Measurements from ENCODE around the gene NKIRAS1. TPM values are rescaled to one million over a fixed set of nuclear protein-coding genes. Genes with fewer than 3 reads are reported as not detected.

Gene NKIRAS1
- total RNA-seq, 1 experiment from 2014 or later: 8.9 TPM

DNA sequence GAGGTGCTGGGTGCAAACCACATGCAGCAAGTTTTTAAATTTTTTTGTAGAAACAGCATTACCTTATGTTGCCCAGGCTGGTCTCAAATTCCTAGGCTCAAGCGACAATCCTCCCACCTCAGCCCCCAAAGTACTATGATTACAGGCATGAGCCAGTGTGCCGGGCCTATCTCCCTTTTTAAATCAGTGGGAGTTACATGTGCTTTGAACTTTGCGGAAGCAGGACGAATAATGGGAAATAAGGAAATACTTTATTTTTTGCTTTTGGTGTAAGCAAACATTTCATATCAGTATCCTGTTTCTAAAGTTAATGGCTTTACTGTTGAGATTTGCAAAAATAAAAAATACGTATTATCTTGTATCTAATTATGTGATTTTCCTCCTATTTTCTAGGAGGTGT is 37.4 kb upstream of the NKIRAS1 start:
- H3K4me1 ChIP-seq (ENCODE audit: control insufficient read depth, insufficient read depth, low read length): peaks cover 16% of the 10 kb centered on the region
- no peak for DNase-seq (ENCODE audit: low read depth, low spot score)
- intact Hi-C loops (cut with micrococcal nuclease; ENCODE audit: unreplicated experiment) (no loop called here), in situ Hi-C loops (cut with HindIII; ENCODE audit: low pct_unique_long_range_greater_than_20kb, low sequenced_read_pairs) (no loop called here)
- no peak overlapping the region for H3K4me3 ChIP-seq (ENCODE audit: low read depth in 2 of 2, low read length in 2 of 2)
- H3K27ac ChIP-seq (ENCODE audit: low read length): no peak overlapping the region; the same call in 1 of the 2 replicates
- CTCF ChIA-PET: no interaction called here
- no peak for ATAC-seq
- no peaks in the 10 kb centered on the region for H3K36me3 ChIP-seq (ENCODE audit: control insufficient read depth, insufficient read depth, low read length)
- H3K9me3 ChIP-seq (ENCODE audit: control insufficient read depth, insufficient read depth, low read depth, low read length): no peaks in the 10 kb centered on the region
- TF ChIP-seq REST (IDR thresholded peaks at IDR 0.05; ENCODE audit: insufficient read depth in 1 of 2, low read depth in 2 of 2, low read length in 1 of 2) (no peak), TCF7L2 (IDR thresholded peaks at IDR 0.05; ENCODE audit: low read depth, low read length) (no peak), CTCF (IDR thresholded peaks at IDR 0.05) (no peak)
- POLR2A ChIA-PET: no interaction called here
- H3K27me3 ChIP-seq (ENCODE audit: control insufficient read depth, insufficient read depth, low read length): no peaks in the 10 kb centered on the region
- no TSS peak for BruUV-seq (replicated peaks)

DNA sequence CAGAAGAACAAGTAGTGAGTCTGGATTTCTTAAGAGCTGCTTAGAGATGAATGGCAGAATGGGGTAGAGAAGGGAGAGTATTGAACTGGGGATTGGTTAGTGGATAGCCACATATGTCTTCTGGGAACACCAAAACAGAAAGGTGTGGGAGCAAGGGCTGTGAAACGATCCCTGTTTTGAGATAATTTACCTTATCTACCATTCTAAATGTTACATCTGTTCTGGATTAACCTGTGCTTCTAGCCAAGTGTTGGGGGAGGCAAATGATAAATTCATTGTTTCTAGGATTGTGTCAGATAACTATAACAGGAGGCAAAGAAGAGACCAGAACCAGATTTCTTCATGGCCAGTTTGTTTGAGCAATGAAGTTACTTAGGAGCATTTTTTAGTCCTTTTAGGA is 36.7 kb upstream of the NKIRAS1 start:
- in situ Hi-C loops (cut with HindIII; ENCODE audit: low pct_unique_long_range_greater_than_20kb, low sequenced_read_pairs): no loop called here
- intact Hi-C loops (cut with micrococcal nuclease; ENCODE audit: unreplicated experiment): no loop called here
- TF ChIP-seq SIN3A (IDR thresholded peaks at IDR 0.05; ENCODE audit: borderline replicate concordance, insufficient read depth, low read depth, low read length) (no peak), CTCF (IDR thresholded peaks at IDR 0.05) (no peak), TCF7L2 (IDR thresholded peaks at IDR 0.05; ENCODE audit: low read depth, low read length) (no peak), REST (IDR thresholded peaks at IDR 0.05; ENCODE audit: insufficient read depth in 1 of 2, low read depth in 2 of 2, low read length in 1 of 2) (no peak), POLR2AphosphoS5 (IDR thresholded peaks at IDR 0.05; ENCODE audit: low read depth, low read length) (no peak)
- Histone ChIP-seq H3K36me3 (ENCODE audit: control insufficient read depth, insufficient read depth, low read length) (no peaks in the 10 kb centered on the region), H3K4me3 (ENCODE audit: low read depth in 2 of 2, low read length in 2 of 2) (no peak overlapping the region), H3K27me3 (ENCODE audit: control insufficient read depth, insufficient read depth, low read length) (no peaks in the 10 kb centered on the region), H3K4me1 (ENCODE audit: control insufficient read depth, insufficient read depth, low read length) (peaks cover 16% of the 10 kb centered on the region), H3K27ac (ENCODE audit: low read length) (no peak overlapping the region), H3K9me3 (ENCODE audit: control insufficient read depth, insufficient read depth, low read depth, low read length) (no peaks in the 10 kb centered on the region)
- ChIA-PET POLR2A (interaction anchor here (0.6 kb wide), 1 partner anchor 18 kb away, joined by 8 read pairs; no protein-coding TSS in a partner anchor), CTCF (interaction anchor here (0.7 kb wide), 1 partner anchor 65 kb away, joined by 8 read pairs; no protein-coding TSS in a partner anchor)
- no peak for DNase-seq (ENCODE audit: low read depth, low spot score)
- no peak for ATAC-seq
- no TSS peak for BruUV-seq (replicated peaks)
